Measurements from ENCODE around the gene ATRN. TPM values are rescaled to one million over a fixed set of nuclear protein-coding genes. Genes with fewer than 3 reads are reported as not detected.

ATRN gene
- total and polyA plus RNA-seq, 7 donors, result 3.9 to 18.6 (median 14.7) TPM

- no peak for DNase-seq
- no peaks in the 10 kb centered on the region for H3K9me3 ChIP-seq
- H3K4me1 ChIP-seq, result no peaks in the 10 kb centered on the region
- ATAC-seq, result no peak
- H3K27me3 ChIP-seq (ENCODE audit: insufficient read depth in 3 of 3, low read length in 2 of 3), result peaks cover 0 to 36% (median 4%) of the 10 kb centered on the region in 3 donors
- WGBS, 3 donors, result 82 to 92% (median 87%) methylated on average over 10 of the region's 10 CpGs
- intact Hi-C loops (cut with DNase I), result loop anchor here in 1 of 2 donors (10.0 kb wide), 1 partner anchor 414 kb away; no protein-coding TSS in a partner anchor
- no peaks in the 10 kb centered on the region for H3K36me3 ChIP-seq (ENCODE audit: insufficient read depth in 1 of 2, low read depth in 1 of 2)
- no peak for TF ChIP-seq CTCF (IDR thresholded peaks at IDR 0.05)
- no peak overlapping the region for H3K4me3 ChIP-seq
- H3K27ac ChIP-seq, result no peak overlapping the region
These were observed 200.1 kb downstream of the ATRN start for GRCh38 chr20:3670945-3671344.

GRCh38 chr20:3671986-3672546, 201.2 kb downstream of the ATRN start:
- Histone ChIP-seq H3K27me3 (ENCODE audit: insufficient read depth in 3 of 3, low read length in 2 of 3) (peaks cover 0 to 36% (median 4%) of the 10 kb centered on the region in 3 donors), H3K27ac (no peak overlapping the region), H3K36me3 (ENCODE audit: insufficient read depth in 1 of 2, low read depth in 1 of 2) (no peaks in the 10 kb centered on the region), H3K9me3 (no peaks in the 10 kb centered on the region), H3K4me3 (no peak overlapping the region), H3K4me1 (no peaks in the 10 kb centered on the region)
- no peak for TF ChIP-seq CTCF (IDR thresholded peaks at IDR 0.05)
- DNase-seq (no peak), ATAC-seq (no peak)
- 67 to 73% (median 69%) methylated on average over 23 of the region's 23 CpGs for WGBS, 3 donors
- intact Hi-C loops (cut with DNase I), result loop anchor here in 1 of 2 donors (10.0 kb wide), 1 partner anchor 413 kb away; no protein-coding TSS in a partner anchor

GRCh38 chr20:3672547-3673171, 201.8 kb downstream of the ATRN start:
- intact Hi-C loops (cut with DNase I), result loop anchor here in 1 of 2 donors (10.0 kb wide), 1 partner anchor 412 kb away; no protein-coding TSS in a partner anchor
- H3K27ac ChIP-seq, result no peak overlapping the region
- no peaks in the 10 kb centered on the region for H3K36me3 ChIP-seq (ENCODE audit: insufficient read depth in 1 of 2, low read depth in 1 of 2)
- peaks cover 0 to 36% (median 4%) of the 10 kb centered on the region in 3 donors for H3K27me3 ChIP-seq (ENCODE audit: insufficient read depth in 3 of 3, low read length in 2 of 3)
- ATAC-seq (no peak), DNase-seq (no peak)
- H3K4me3 ChIP-seq, result no peak overlapping the region
- 55 to 64% (median 56%) methylated on average over 55 to 58 of the region's 58 CpGs for WGBS, 3 donors
- no peaks in the 10 kb centered on the region for H3K9me3 ChIP-seq
- no peak for TF ChIP-seq CTCF (IDR thresholded peaks at IDR 0.05)
- no peaks in the 10 kb centered on the region for H3K4me1 ChIP-seq

- DNase-seq, result no peak
- no peak for TF ChIP-seq CTCF (IDR thresholded peaks at IDR 0.05)
- Histone ChIP-seq H3K27ac (no peak overlapping the region), H3K27me3 (ENCODE audit: insufficient read depth in 3 of 3, low read length in 2 of 3) (peaks cover 0 to 36% (median 4%) of the 10 kb centered on the region in 3 donors), H3K36me3 (ENCODE audit: insufficient read depth in 1 of 2, low read depth in 1 of 2) (no peaks in the 10 kb centered on the region), H3K4me3 (no peak overlapping the region), H3K9me3 (no peaks in the 10 kb centered on the region), H3K4me1 (no peaks in the 10 kb centered on the region)
- intact Hi-C loops (cut with DNase I), result loop anchor here in 1 of 2 donors (10.0 kb wide), 1 partner anchor 411 kb away; no protein-coding TSS in a partner anchor
- WGBS, 3 donors, result 66 to 74% (median 70%) methylated on average over 71 to 90 of the region's 90 CpGs
- ATAC-seq, result no peak
These were observed 202.6 kb downstream of the ATRN start for GRCh38 chr20:3673221-3674070.

Measured in psoas muscle (tissue), 8 donors.